OCI-LY3 (cell line): ENCODE results near the gene OPALIN.

Experiments used
- H2AFZ ChIP-seq: fragments of 200-600, 300-600 bp; shearing (Covaris generic); 2 replicates; pipeline ENCODE4 v1.6.0; 2014; ENCODE audit warnings: antibody characterized with exemption, low read depth, low read length
- H3K27ac ChIP-seq: fragments of 200-600, 300-600 bp; sonication (generic); 2 replicates; pipeline ENCODE4 v1.5.1; 2014; ENCODE audit warnings: mild to moderate bottlenecking, low read length, moderate library complexity, mixed read lengths
- H3K27me3 ChIP-seq: fragments of 200-600, 300-600 bp; sonication (generic); 2 replicates; pipeline ENCODE4 v1.6.1; 2014; ENCODE audit warnings: low read depth, low read length, mixed read lengths
- H3K36me3 ChIP-seq: fragments of 200-600, 300-600 bp; sonication (generic); replicated peaks from 2 replicates; pipeline ENCODE3; 2014; ENCODE audit warnings: low read depth, low read length, mixed read lengths
- H3K4me1 ChIP-seq: fragments of 300-600, 200-600 bp; sonication (generic); 2 replicates; pipeline ENCODE4 v1.6.1; 2014; ENCODE audit warnings: low read length, mixed read lengths
- H3K4me2 ChIP-seq: fragments of 200-600, 300-600 bp; sonication (generic); 2 replicates; pipeline ENCODE4 v1.6.1; 2014; ENCODE audit warnings: low read length, mixed read lengths
- H3K4me3 ChIP-seq: fragments of 300-600, 200-600 bp; sonication (generic); 2 replicates; pipeline ENCODE4 v1.5.1; 2014; ENCODE audit warnings: antibody characterized with exemption, mild to moderate bottlenecking, low read length, moderate library complexity
- H3K79me2 ChIP-seq: fragments of 300-600, 200-600 bp; shearing (Covaris generic); 2 replicates; pipeline ENCODE4 v1.6.1; 2014; ENCODE audit warnings: mild to moderate bottlenecking, low read length, mixed read lengths
- H3K9ac ChIP-seq: fragments of 300-600, 200-600 bp; shearing (Covaris generic); 2 replicates; pipeline ENCODE4 v1.6.0; 2014; ENCODE audit warnings: mild to moderate bottlenecking, low read length, moderate library complexity
- H3K9me3 ChIP-seq: fragments of 200-600, 300-600 bp; shearing (Covaris generic); 2 replicates; pipeline ENCODE4 v1.6.1; 2014; ENCODE audit warnings: low read length, mixed read lengths; ENCODE audit not compliant: insufficient read depth
- H4K20me1 ChIP-seq: fragments of 200-600, 300-600 bp; sonication (generic); 2 replicates; pipeline ENCODE4 v1.6.1; 2016; ENCODE audit warnings: low read length, mixed read lengths; ENCODE audit not compliant: insufficient read depth
- CTCF ChIP-seq: fragments of 200-600, 300-600 bp; sonication (generic); IDR thresholded peaks from 2 replicates; pipeline ENCODE4 v1.5.1; 2014; ENCODE audit warnings: antibody characterized with exemption, low read length, low read depth
- EZH2phosphoT487 ChIP-seq: fragments of 200-600 bp; shearing (Covaris generic); IDR thresholded peaks from 2 replicates; pipeline ENCODE4 v1.6.1; 2018; ENCODE audit warnings: antibody characterized with exemption, mixed run types, low read depth

The OPALIN gene

GRCh38 chr10:96324447-96324846, 34.4 kb downstream of the OPALIN start:
- TF ChIP-seq CTCF = peak; percentile 34; the same call in 1 of the 2 replicates
- TF ChIP-seq EZH2phosphoT487 = no peak
- no peaks in the 10 kb centered on the region for H3K9me3 ChIP-seq
- H3K27me3 ChIP-seq = peaks cover 49% of the 10 kb centered on the region
- no peak overlapping the region for H3K9ac ChIP-seq
- no peaks in the 10 kb centered on the region for H3K79me2 ChIP-seq
- H2AFZ ChIP-seq = no peak overlapping the region
- no peak overlapping the region for H3K4me3 ChIP-seq
- H3K4me1 ChIP-seq = peaks cover 15% of the 10 kb centered on the region
- H4K20me1 ChIP-seq = no peaks in the 10 kb centered on the region
- H3K4me2 ChIP-seq = no peak overlapping the region
- H3K36me3 ChIP-seq = no peaks in the 10 kb centered on the region
- no peak overlapping the region for H3K27ac ChIP-seq

- peaks cover 15% of the 10 kb centered on the region for H3K4me1 ChIP-seq
- H3K27me3 ChIP-seq = peaks cover 31% of the 10 kb centered on the region
- H3K79me2 ChIP-seq = no peaks in the 10 kb centered on the region
- H3K9me3 ChIP-seq = no peaks in the 10 kb centered on the region
- no peaks in the 10 kb centered on the region for H4K20me1 ChIP-seq
- no peak overlapping the region for H3K27ac ChIP-seq
- no peaks in the 10 kb centered on the region for H3K36me3 ChIP-seq
- TF ChIP-seq EZH2phosphoT487 (no peak), CTCF (no peak; the same call in 1 of the 2 replicates)
- H3K4me3 ChIP-seq = no peak overlapping the region
- no peak overlapping the region for H3K9ac ChIP-seq
- H3K4me2 ChIP-seq = no peak overlapping the region
- H2AFZ ChIP-seq = no peak overlapping the region
These were observed 36.5 kb downstream of the OPALIN start for GRCh38 chr10:96322275-96322674.

- TF ChIP-seq CTCF = peak; percentile 19
- TF ChIP-seq EZH2phosphoT487 = no peak
- no peak overlapping the region for H3K9ac ChIP-seq
- H3K4me3 ChIP-seq = no peak overlapping the region
- H3K27ac ChIP-seq = no peak overlapping the region
- H3K9me3 ChIP-seq = no peaks in the 10 kb centered on the region
- H4K20me1 ChIP-seq = no peaks in the 10 kb centered on the region
- no peak overlapping the region for H2AFZ ChIP-seq
- peaks cover 15% of the 10 kb centered on the region for H3K4me1 ChIP-seq
- peaks cover 26% of the 10 kb centered on the region for H3K27me3 ChIP-seq
- H3K4me2 ChIP-seq = no peak overlapping the region
- no peaks in the 10 kb centered on the region for H3K36me3 ChIP-seq
- no peaks in the 10 kb centered on the region for H3K79me2 ChIP-seq
These were observed 37.0 kb downstream of the OPALIN start for GRCh38 chr10:96321822-96322221.

GRCh38 chr10:96319754-96320474, 38.9 kb downstream of the OPALIN start:
- TF ChIP-seq CTCF (no peak), EZH2phosphoT487 (no peak)
- Histone ChIP-seq H4K20me1 (no peaks in the 10 kb centered on the region), H3K4me3 (no peak overlapping the region), H3K4me1 (no peaks in the 10 kb centered on the region), H3K9me3 (no peaks in the 10 kb centered on the region), H2AFZ (no peak overlapping the region), H3K36me3 (no peaks in the 10 kb centered on the region), H3K27me3 (peaks cover 11% of the 10 kb centered on the region), H3K9ac (no peak overlapping the region), H3K4me2 (no peak overlapping the region), H3K79me2 (no peaks in the 10 kb centered on the region), H3K27ac (no peak overlapping the region)
